Uterus (tissue), 4 donors: ENCODE data around the gene CPNE7. TPM values are rescaled to one million over a fixed set of nuclear protein-coding genes. Genes with fewer than 3 reads are reported as not detected.

Experiments used
- DNase-seq, 2 donors: peaks; one replicate each; pipeline ENCODE4 v3.0.0-alpha.2; 2019 to 2020
- H3K27ac ChIP-seq, 2 donors: fragments of 200-600 bp; sonication (generic); 1 replicate in 1 of 2; 2 replicates in 1 of 2; pipeline ENCODE4 v1.5.1; 2016 to 2018
- H3K27me3 ChIP-seq, 2 donors: fragments of 200-600 bp; sonication (generic); one replicate each; pipeline ENCODE4 v1.5.1; 2018 to 2019; ENCODE audit warnings: control low read depth in 1 of 2
- H3K36me3 ChIP-seq, 2 donors: fragments of 200-600 bp; sonication (generic); one replicate each; pipeline ENCODE4 v1.5.1; 2019; ENCODE audit warnings: control low read depth in 1 of 2
- H3K4me1 ChIP-seq, 2 donors: fragments of 200-600 bp; sonication (generic); one replicate each; pipeline ENCODE4 v1.5.1; 2018 to 2019; ENCODE audit warnings: control low read depth in 1 of 2
- H3K4me3 ChIP-seq, 2 donors: fragments of 200-600 bp; sonication (generic); 1 replicate in 1 of 2; 2 replicates in 1 of 2; pipeline ENCODE4 v1.5.1; 2018 to 2019; ENCODE audit warnings: mild to moderate bottlenecking in 1 of 2
- H3K9me3 ChIP-seq, 2 donors: fragments of 200-600 bp; sonication (generic); one replicate each; pipeline ENCODE4 v1.5.1; 2019; ENCODE audit warnings: control low read depth in 1 of 2
- POLR2A ChIP-seq, 2 donors: fragments of 450-650 bp; IDR thresholded peaks; one replicate each; pipeline ENCODE4 v1.6.1; 2016; ENCODE audit warnings: antibody characterized with exemption in 2 of 2, mild to moderate bottlenecking in 1 of 2, moderate library complexity in 1 of 2
- intact Hi-C: fragments of 100-400 bp; cut with DNase I; formaldehyde crosslinking; loops from one replicate; pipeline ENCODE4 v1.15.1; 2023; ENCODE audit warnings: low total_unique reads
- total RNA-seq, 4 donors: library from RNA; depleted of rRNA in 3 of 4; stranded (reverse); fragments of >200 nt in 3 of 4; gene quantifications; one replicate each; pipeline versions ENCODE4 v1.1.0 to v1.2.4, GENCODE V29; 2014 to 2023
- TF ChIP-seq, protein P1 (sequence below), 4 experiments: fragments of 200-600 bp in 2 of 4; fragments of 450-650 bp in 2 of 4; sonication (generic) in 2 of 4; IDR thresholded peaks; one replicate each; pipeline ENCODE4 v1.5.1; 2016 to 2019; ENCODE audit warnings: antibody characterized with exemption in 4 of 4, mild to moderate bottlenecking in 2 of 4, moderate library complexity in 1 of 4
- donor health status: DM: yes; HTN: yes; CAD: no.

CPNE7 gene
- total RNA-seq, 4 donors from 2014 or later, result 0.14 to 0.85 TPM; not detected in 2

- DNase-seq, result no peak
- no peaks in the 10 kb centered on the region for H3K27me3 ChIP-seq
- H3K36me3 ChIP-seq, result no peaks in the 10 kb centered on the region
- TF ChIP-seq POLR2A (IDR thresholded peaks at IDR 0.05), result no peak
- TF ChIP-seq, protein P1, sequence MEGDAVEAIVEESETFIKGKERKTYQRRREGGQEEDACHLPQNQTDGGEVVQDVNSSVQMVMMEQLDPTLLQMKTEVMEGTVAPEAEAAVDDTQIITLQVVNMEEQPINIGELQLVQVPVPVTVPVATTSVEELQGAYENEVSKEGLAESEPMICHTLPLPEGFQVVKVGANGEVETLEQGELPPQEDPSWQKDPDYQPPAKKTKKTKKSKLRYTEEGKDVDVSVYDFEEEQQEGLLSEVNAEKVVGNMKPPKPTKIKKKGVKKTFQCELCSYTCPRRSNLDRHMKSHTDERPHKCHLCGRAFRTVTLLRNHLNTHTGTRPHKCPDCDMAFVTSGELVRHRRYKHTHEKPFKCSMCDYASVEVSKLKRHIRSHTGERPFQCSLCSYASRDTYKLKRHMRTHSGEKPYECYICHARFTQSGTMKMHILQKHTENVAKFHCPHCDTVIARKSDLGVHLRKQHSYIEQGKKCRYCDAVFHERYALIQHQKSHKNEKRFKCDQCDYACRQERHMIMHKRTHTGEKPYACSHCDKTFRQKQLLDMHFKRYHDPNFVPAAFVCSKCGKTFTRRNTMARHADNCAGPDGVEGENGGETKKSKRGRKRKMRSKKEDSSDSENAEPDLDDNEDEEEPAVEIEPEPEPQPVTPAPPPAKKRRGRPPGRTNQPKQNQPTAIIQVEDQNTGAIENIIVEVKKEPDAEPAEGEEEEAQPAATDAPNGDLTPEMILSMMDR (IDR thresholded peaks at IDR 0.05), result no peak
- H3K4me1 ChIP-seq, result no peaks in the 10 kb centered on the region
- no peak overlapping the region for H3K27ac ChIP-seq
- no peaks in the 10 kb centered on the region for H3K9me3 ChIP-seq
- no peak overlapping the region for H3K4me3 ChIP-seq
- intact Hi-C loops, result no loop called here
These were observed 26.4 kb upstream of the CPNE7 start for GRCh38 chr16:89549007-89549700.

- no peak overlapping the region for H3K4me3 ChIP-seq
- TF ChIP-seq POLR2A (IDR thresholded peaks at IDR 0.05), result no peak
- TF ChIP-seq, protein P1 (IDR thresholded peaks at IDR 0.05), result no peak
- no peaks in the 10 kb centered on the region for H3K27me3 ChIP-seq
- DNase-seq, result no peak
- intact Hi-C loops, result no loop called here
- H3K4me1 ChIP-seq, result no peaks in the 10 kb centered on the region
- H3K9me3 ChIP-seq, result no peaks in the 10 kb centered on the region
- no peaks in the 10 kb centered on the region for H3K36me3 ChIP-seq
- no peak overlapping the region for H3K27ac ChIP-seq
These were observed 25.0 kb upstream of the CPNE7 start for GRCh38 chr16:89550421-89551007.

GRCh38 chr16:89552329-89552728, 23.2 kb upstream of the CPNE7 start:
- intact Hi-C loops, result no loop called here
- Histone ChIP-seq H3K27ac (no peak overlapping the region), H3K4me1 (no peaks in the 10 kb centered on the region), H3K27me3 (no peaks in the 10 kb centered on the region), H3K9me3 (no peaks in the 10 kb centered on the region), H3K4me3 (no peak overlapping the region), H3K36me3 (no peaks in the 10 kb centered on the region)
- TF ChIP-seq POLR2A (IDR thresholded peaks at IDR 0.05), result no peak
- TF ChIP-seq, protein P1 (IDR thresholded peaks at IDR 0.05), result no peak
- DNase-seq, result no peak

DNA sequence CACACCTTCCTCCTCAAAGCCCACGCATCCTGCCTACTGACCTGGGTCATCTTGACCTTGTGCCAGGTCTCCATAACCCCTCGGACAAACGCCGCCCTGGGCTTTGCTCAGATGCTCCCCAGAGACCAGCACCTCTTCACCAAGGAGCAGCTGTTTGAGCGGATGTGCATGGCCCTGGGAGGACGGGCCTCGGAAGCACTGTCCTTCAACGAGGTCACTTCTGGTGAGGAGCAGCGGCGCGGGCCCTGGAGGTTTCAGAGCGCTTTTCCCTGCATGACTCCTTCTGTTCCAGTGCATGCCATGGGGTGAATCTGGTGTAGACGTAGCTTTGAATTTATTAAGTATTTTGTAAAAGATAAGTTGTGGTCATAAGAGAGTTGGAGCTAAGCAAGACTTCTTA, 22.6 kb upstream of the CPNE7 start:
- Histone ChIP-seq H3K36me3 (no peaks in the 10 kb centered on the region), H3K9me3 (no peaks in the 10 kb centered on the region), H3K27me3 (no peaks in the 10 kb centered on the region), H3K27ac (no peak overlapping the region), H3K4me3 (no peak overlapping the region), H3K4me1 (no peaks in the 10 kb centered on the region)
- DNase-seq, result no peak
- intact Hi-C loops, result no loop called here
- TF ChIP-seq, protein P1 (IDR thresholded peaks at IDR 0.05), result no peak
- TF ChIP-seq POLR2A (IDR thresholded peaks at IDR 0.05), result no peak

DNA sequence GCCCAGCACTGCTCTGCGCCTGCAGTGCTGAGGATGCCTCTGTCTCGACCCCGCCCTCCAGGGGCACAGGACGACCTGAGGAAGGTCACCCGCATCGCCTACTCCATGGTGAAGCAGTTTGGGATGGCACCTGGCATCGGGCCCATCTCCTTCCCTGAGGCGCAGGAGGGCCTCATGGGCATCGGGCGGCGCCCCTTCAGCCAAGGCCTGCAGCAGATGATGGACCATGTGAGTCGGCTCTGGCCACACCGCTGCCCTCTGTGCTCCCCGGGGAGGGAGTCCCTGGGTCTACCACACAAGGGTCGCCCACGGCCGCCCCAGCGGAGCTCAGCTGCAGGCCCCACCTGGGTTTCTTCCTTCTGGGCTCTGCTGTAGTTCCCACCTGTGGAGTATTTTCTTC, 21.8 kb upstream of the CPNE7 start:
- Histone ChIP-seq H3K36me3 (no peaks in the 10 kb centered on the region), H3K9me3 (no peaks in the 10 kb centered on the region), H3K4me3 (no peak overlapping the region), H3K4me1 (no peaks in the 10 kb centered on the region), H3K27ac (no peak overlapping the region), H3K27me3 (no peaks in the 10 kb centered on the region)
- DNase-seq, result no peak
- intact Hi-C loops, result no loop called here
- no peak for TF ChIP-seq POLR2A (IDR thresholded peaks at IDR 0.05)
- TF ChIP-seq, protein P1 (IDR thresholded peaks at IDR 0.05), result no peak
